NCI-H187 treated with DMSO at 0.1 percent for 48 hours (cell line): ENCODE results near the gene KRTAP4-5.
"Not testable (repeated sequence)": the region's sequence is repeated elsewhere in the genome, so short reads cannot be mapped to it uniquely, and the experiment has no call there.

Experiments
- DNase-seq: peaks from one replicate; lab custom pipeline; 2025; lab: John Stamatoyannopoulos, UW

Gene KRTAP4-5

GRCh38 chr17:41149652-41149985 lies at the start of gene KRTAP4-5:
TSS of gene KRTAP4-5 (minus strand) at chr17:41149825. CDS start at chr17:41149767, 58 bp downstream.
- DNase-seq: no peak

GRCh38 chr17:41196068-41196467 lies 46.4 kb upstream of the KRTAP4-5 start:
- no peak for DNase-seq

- no peak for DNase-seq
Observed at GRCh38 chr17:41190328-41190727, 40.7 kb upstream of the KRTAP4-5 start.

- DNase-seq: not testable (repeated sequence)
Observed at GRCh38 chr17:41189837-41190318, 40.3 kb upstream of the KRTAP4-5 start, which contains the start of gene KRTAP9-1. TSS of gene KRTAP9-1 (plus strand) at chr17:41189887. CDS start at chr17:41189887, 0 bp downstream.

DNA sequence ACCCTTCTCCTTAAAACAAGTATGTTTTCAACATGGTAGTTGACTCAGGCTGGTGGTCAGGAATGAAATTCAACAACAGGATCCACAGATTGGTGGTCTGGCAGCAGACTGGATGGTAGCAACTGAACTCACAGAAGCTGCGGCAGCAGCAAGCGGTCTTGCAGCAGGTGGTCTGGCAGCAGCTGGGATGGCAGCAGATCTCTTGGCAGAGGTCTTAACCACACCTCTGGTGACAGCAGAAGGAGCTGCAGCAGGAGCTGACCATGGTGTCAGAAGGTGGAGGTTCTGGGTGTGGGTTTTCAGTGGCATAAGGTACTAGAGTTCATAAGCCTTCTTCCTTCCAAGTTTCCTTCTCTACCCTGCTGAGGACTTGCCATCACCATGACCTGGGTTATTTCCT lies 37.2 kb upstream of the KRTAP4-5 start:
- no peak for DNase-seq

DNA sequence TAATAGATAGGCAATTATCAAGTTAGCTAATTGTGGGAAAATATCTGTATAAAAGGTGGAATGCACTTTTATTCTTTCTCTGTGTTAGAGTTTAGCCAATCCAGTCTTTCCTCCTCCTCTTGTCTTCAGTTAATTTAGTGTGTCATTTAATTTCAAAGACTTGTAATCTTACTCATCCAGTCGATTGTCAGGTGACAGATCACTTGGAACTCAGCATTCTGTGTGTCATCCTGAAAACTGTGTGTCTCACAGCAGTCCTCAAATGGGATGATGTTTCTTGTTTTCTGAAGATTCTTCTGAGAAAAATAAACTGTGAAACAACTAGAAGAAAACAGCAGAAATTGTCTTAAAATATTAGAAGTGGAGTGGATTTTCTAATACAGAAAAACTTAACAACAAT lies 35.4 kb upstream of the KRTAP4-5 start:
- no peak for DNase-seq

- DNase-seq: no peak
Observed at GRCh38 chr17:41184480-41184961, 34.9 kb upstream of the KRTAP4-5 start, which contains the start of gene KRTAP4-1. TSS of gene KRTAP4-1 (minus strand) at chr17:41184911. CDS start at chr17:41184854, 57 bp downstream.

DNA sequence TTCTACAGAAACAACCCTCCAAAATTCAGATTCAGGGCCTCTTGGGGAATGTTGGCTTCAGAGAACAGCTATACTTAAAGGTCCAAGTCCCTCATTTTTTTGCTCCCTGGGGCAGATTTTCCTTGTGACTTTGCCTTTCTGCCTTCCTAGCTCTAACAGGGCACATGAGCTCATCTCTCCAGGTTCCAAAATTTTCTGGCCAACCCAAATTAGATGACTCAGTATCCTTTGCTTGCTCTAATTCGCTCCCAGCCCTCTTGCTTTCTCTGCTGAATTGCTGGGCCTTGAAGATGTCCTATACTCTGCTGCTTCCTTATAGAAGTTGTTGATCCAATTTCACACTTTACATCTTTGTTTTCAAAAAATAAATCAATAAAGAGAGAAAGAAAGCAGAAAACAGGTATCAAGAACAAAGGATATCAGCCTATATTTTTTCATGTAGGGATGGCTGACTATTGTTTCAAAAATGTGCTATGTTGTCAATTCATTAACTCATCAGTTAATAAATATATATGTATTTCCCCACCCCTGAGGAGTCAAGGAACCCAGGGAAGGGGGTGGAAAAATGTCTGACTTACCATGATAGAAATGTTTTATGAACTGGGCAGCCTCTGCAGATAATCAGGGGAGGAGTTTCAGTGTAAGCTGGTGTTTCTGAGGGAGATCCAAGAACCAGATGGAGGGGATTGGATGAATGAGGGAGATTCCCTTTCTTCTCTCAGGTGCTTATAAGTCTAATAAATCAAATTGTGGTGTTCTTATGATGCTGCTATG lies 29.4 kb upstream of the KRTAP4-5 start:
- no peak for DNase-seq

GRCh38 chr17:41178341-41178740 lies 28.7 kb upstream of the KRTAP4-5 start:
- DNase-seq: no peak

GRCh38 chr17:41177727-41178271 lies 28.2 kb upstream of the KRTAP4-5 start, which contains the start of gene KRTAP4-2:
TSS of gene KRTAP4-2 (minus strand) at chr17:41178221. CDS start at chr17:41178164, 57 bp downstream.
- no peak for DNase-seq

DNA sequence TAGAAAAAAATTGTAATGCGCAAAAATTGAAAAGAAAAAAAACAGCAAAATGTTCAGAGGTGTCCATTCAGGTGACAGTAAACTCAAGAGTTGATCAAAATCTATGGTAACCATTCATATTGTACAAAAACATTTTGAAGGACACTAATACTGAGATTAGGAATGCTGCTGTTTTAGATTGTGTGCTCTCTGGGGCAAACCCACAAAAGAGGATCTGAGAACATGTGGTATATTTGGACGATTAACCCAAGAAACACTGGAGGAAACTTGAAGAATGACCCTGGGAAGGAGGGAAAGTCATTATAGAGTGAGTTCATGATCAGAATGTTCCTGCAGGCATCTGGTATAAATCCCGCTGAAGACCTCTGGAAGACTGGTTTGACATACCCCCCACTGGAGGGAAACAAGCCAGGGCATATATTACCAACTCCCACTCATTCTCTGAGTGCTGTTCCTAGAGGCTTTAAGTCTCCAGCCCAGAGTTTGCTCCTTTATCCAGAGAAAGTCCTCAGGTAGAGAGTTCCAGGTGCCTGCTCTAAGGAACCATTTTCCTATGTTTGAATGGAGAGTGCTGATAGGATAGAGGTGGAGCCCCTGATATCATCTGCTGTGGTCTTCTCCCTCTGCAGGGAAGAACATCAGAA lies 27.2 kb upstream of the KRTAP4-5 start:
- DNase-seq: no peak

DNA sequence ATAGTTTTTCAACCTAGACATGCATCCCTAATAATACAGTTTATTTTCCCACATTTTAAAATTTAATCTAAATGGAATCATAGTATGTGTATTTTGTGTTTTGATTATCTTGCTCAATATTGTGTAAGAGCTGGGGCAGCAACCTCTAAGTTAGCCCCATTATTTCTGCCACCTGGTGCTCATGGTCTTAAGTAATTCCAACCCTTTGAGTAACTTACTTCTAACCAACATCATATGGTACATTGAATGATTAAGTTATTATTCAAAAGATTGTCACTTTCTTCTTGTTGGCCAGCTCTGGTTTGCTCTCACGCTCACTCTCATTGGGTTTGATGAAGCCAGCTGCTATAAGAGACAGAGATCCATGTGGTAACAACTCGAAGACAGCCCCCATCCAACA lies 22.3 kb upstream of the KRTAP4-5 start:
- no peak for DNase-seq

DNA sequence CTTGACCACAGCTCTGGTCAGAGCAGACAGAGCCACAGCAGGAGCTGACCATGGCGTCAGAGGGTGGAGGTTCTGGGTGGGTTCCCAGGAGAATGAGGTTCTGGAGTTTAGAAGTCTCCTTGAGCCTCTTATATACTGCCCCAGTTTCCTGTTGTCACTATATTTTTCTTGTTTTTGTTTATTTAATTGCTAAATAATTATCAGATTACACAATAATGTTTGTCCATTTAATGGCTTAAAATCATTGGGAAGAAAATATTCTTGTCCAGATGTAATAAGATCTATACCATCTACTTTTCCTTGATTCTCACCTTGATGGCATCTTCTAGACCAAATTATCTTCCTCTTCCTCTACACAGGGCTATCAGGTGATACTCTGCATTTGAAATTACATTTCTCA lies 18.5 kb upstream of the KRTAP4-5 start, which contains the start of gene KRTAP4-3:
Gene KRTAP4-3, minus strand, starts transcription at position 101 of the 400 bp plus-strand sequence. Its CDS starts 49 bp downstream, at position 52.
- no peak for DNase-seq

DNA sequence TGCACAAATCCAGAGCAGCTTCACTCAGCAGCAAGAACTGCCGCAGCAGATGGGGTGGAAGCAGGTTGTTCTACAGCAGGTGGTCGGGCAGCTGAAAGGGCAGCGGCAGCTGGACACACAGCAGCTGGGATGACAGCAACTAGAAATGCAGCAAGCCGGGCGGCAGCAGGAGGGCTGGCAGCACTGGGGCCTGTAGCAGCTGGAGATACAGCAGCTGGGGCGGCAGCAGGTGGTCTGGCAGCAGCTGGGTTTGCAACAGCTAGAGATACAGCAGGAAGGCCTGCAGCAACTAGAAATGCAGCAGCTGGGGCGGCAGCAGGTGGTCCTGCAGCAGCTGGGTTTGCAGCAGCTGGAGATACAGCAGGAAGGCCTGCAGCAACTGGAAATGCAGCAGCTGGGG lies 17.9 kb upstream of the KRTAP4-5 start:
- no peak for DNase-seq

DNA sequence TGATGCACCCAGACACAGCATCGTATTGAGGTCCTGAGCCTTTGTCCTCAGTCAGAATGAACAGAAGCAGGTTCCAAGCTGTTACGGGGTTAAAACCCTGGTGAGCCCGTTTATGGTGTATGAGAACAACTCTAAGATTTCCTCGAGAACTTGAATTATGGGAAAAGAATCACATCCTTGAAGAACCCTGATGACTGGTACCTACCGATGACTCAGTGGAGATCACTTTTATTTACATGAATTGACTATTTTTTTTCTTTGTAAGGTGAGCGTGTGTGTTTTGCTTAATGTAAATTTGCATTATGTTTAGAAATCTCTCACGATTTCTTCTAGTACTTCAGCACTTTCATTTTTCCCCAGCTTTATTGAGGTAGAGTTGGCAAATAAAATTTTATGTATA lies 14.2 kb upstream of the KRTAP4-5 start:
- DNase-seq: no peak

GRCh38 chr17:41160648-41161047 lies 11.0 kb upstream of the KRTAP4-5 start, which contains the start of gene KRTAP4-4:
TSS of gene KRTAP4-4 (minus strand) at chr17:41160748. CDS start at chr17:41160691, 57 bp downstream.
- no peak for DNase-seq

DNA sequence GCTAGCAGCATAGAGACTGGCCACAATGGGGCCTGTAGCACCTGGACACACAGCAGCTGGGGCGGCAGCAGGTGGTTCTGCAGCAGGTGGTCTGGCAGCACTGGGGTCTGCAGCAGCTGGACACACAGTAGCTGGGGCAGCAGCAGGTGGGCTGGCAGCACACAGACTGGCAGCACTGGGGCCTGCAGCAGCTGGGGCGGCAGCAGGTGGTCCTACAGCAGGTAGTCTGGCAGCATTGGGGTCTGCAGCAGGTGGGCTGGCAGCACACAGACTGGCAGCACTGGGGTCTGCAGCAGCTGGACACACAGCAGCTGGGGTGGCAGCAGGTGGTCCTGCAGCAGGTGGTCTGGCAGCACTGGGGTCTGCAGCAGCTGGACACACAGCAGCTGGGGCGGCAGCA lies 10.6 kb upstream of the KRTAP4-5 start:
- DNase-seq: not testable (repeated sequence)

- DNase-seq: no peak
Observed at GRCh38 chr17:41153856-41154255, 4.2 kb upstream of the KRTAP4-5 start.

DNA sequence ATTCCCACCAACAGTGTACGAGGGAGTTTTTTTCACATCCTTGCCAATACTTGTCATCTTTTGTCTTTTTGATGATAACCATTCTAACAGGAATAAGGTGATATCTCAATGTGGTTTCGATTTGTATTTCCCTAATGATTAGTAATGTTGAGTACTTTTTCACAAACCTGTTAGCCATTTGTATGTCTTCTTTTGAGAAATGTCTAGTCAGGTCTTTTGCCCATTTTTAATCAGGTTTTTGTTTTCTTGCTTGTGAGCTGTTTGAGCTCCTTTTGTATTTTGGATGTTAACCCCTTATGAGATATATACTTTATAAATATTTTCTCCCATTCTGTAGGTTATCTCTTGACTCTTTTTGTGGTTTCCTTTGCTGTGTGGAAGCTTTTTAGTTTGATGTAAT lies 1.9 kb upstream of the KRTAP4-5 start:
- DNase-seq: no peak

DNA sequence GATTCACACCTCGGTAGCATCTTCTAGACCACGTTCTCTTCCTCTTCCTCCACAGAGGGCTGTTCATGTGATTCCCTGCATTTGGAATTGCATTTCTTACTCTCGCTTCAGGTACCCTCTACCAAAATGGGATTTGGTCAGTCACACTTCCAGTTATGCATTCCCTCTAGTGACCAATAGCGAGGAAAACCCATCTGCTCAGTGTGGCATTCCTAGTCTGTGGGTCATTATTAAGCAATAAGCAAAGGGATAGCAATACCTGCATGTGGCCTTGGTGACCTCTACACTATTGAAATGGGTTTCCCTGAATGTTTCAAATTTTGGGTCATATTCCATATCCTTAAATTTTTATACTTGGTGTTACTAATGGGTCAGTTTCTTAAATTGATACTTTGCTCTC lies 401 bp upstream of the KRTAP4-5 start:
- no peak for DNase-seq

DNA sequence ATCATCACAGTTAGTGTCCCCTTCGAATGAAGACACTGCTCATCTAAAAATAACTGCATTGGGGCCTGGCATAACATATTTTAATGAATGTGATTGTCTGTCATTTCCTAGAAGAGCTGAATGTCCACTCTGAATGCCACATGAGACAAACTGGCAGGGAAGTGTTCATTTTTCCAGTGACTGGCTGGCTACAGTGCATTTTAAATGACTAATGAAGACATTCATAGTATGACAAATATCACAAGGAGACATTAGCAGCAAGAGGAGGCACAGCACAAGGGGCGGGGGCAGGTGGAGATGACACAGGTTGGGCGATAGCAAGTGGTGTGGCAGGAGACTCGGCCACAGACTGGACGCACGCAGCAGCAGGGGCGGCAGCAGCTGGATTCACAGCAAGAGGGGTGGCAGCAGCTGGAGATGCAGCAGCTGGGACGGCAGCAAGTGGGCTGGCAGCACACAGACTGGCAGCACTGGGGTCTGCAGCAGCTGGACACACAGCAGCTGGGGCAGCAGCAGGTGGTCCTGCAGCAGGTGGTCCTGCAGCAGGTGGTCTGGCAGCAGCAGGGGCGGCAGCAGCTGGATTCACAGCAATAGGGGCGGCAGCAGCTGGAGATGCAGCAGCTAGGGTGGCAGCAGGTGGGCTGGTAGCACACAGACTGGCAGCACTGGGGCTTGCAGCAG lies 514 bp downstream of the KRTAP4-5 start:
- not testable (repeated sequence) for DNase-seq
